Kidney tubule cell (primary cell): ENCODE data around the gene PLCL1.

ENCODE experiments used
- DNase-seq: peaks from one replicate; pipeline ENCODE4 v3.0.0-alpha.2; 2018; ENCODE audit warnings: low spot score

PLCL1 gene

DNA sequence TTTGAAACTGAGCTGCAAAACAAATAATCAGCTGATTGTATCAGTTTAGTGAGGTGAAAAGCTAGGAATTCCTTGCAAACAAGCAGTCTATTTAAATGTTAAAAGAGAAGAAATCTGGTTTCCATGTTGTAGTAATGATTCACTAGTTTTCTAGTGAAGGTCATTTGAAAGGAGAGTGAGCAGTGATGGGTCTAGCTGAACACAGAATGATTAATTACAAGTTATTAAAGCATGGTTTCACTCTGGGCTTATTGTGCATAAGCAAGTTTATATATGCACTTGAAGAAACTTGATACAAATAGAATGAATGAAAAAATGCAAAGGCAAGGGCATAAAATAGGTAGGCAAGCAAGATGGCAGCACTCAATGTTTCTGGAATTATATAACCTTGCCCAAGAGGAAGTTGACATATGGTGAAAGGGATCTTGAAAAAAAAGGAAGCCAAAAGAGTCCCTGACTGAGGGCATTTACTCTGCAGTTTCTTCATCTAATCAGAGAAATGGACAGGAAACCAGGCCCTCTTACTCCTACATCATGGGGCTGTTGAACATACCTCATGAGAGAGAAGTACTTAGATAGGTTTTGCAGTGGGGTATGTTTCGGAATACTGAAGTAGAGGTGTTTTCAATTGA is 53.2 kb downstream of the PLCL1 start:
- no peak for DNase-seq

DNA sequence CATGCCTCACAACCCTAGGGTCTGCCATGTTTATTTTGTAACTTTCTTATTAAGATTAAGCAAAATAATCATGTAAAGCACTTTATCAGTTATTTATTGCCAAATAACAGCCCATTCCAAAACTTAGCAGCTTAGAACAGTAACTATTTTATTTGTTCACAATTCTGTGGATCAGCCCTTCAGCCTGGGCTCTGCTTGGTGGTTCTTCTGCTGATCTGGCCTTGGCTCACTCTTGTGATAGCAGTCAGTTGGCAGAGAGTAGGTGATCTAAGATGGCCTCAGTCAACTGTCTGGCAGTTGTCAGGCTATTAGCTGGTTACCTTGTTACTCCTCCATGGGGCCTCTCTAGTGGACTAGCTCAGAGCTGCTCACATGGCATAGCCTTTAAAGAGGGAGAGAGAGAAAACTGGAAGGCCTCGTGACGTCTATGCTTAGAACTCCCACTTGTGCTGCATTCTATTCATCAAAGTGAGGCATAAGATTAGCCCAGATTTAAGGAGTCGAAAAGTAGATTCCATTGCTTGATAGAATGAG is 54.3 kb downstream of the PLCL1 start:
- no peak for DNase-seq

DNA sequence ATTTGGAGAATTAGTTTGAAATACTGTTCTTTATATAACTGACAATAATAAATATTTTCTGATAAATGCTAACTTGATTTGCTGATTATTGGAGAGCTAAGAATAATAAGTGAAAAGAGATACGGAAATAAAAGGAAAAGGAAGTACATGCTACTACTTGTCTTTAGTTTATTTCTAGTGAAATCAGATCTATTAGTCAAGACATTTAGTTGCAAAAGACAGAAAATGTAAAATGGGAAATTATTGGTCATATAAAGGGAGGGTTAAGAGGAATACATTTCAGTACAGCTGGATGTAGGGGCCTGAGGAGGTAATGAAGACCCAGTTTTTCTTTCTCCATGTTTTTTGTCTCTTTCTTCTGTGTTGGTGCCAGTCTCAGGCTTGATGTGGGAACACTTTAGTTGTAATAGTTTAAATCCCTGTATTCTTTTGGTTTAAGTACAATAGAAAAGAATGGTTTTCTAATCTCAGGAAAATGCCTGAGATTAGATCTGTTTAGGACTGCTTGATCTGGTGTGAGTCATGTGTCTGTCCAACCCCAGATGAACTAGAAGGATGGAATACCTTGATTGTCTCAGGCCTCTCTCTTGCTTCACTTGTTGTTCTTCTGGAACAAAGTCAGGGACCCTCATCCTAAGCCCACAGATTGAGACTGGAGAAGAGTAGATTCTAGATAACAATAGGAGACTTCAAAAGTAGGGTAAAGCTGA is 58.0 kb downstream of the PLCL1 start:
- no peak for DNase-seq

DNA sequence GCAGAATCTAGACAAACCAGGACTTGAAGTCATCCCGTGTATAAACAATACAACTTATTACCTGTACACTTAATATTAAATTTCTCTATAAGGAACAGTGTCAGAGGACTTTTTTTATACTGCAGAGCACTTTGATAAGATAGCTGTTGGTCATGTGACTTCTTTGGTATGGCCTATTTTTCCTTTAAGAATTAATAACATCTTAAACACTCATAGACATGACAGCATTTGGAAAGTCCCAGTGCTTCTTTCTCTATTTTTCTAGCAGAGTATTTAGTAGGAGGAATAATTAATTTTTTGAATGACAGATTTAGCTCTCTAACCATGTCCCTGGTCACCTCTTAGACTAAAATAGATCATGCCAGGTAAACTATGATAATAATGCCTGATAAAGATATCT is 59.4 kb downstream of the PLCL1 start:
- no peak for DNase-seq

DNA sequence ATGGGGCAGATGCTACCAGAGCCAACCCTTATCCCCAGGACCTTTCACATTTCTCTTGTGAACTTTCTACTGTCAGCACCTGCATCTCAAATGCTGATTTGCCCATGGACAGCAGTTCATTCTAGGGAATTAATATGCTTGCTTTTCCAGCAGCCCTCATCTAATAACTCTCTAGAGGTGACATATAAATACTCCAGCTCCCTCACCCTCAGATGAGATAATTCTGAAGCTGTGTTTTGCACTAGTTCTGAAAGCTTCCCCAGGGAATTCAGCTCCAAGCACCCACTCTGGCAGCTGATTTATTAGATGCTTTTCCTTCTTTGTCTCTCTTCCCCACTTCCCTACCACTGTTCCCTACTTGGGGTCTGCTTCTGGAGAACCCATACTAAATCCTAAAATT is 62.1 kb downstream of the PLCL1 start:
- no peak for DNase-seq

DNA sequence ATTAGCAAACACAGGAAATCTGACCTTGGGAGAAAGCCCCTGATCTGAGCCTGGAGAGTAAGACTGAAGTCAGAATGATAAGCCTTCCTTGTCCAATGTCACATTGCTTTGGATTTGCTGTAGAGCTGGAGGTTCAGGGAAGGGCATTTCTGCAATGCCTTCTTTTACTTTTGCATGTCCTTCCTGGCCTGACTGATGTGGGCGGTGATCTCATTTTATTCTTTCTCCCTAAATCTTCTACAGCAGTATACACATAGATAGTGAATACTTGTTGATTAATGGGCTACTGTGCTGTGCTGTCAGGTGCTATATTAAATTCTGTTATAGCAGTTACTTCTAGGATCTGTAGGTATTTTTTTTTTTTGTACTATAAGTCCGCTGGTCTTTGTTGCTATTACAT is 62.6 kb downstream of the PLCL1 start:
- no peak for DNase-seq

DNA sequence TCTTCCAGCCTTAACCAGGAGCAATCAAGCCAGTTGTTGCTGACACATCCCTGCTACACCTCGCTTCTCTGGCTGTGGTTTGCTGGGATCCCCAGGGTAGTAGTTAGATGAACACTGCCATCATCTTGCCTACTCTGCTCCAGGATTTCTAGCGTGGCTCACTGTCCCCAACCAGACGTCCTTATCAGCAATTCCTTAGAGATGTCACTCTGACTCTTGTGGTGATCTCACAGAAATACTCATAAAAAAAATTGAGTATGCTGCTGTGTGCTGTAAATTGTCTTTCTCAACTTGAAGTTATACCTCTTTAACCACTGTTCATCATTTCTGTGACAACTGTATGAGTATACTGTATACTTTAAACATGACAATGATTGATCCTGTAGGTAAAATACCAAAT is 63.2 kb downstream of the PLCL1 start:
- no peak for DNase-seq

DNA sequence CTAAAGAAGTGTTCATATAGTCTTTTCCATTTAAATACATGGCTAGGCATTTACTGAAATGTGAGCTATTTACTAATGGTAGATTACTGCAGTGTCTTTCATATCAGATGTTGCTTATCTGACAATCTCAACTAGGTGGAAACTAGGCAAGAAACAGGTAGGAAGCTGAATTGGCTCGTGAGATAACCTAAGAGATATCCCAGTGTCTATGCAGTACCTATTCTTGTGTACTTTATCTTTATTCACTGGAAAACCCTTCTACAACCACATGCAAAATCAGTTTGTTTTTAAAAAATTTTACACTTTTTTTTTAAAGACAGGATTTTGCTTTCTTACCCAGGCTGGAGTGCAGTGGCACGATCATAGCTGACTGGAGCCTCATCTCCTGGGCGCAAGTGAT is 63.8 kb downstream of the PLCL1 start:
- no peak for DNase-seq

DNA sequence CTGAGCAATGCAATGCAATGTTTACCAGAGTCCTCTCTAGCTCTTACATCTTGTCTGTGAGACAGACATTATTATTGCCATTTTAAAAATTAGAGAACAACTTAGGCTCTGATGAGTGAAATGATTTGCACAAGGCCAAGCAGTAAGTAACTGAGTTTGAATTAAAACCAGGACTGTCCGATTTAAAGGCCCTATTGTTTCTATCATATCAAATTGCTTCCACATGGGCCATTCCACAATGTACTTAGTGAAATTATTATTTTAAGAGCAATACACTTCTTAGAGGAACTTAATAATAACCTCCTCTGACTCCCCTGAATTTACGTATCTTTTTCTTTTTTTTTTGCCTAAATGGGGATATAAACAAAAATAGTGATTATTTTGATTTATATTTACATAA is 64.6 kb downstream of the PLCL1 start:
- no peak for DNase-seq

DNA sequence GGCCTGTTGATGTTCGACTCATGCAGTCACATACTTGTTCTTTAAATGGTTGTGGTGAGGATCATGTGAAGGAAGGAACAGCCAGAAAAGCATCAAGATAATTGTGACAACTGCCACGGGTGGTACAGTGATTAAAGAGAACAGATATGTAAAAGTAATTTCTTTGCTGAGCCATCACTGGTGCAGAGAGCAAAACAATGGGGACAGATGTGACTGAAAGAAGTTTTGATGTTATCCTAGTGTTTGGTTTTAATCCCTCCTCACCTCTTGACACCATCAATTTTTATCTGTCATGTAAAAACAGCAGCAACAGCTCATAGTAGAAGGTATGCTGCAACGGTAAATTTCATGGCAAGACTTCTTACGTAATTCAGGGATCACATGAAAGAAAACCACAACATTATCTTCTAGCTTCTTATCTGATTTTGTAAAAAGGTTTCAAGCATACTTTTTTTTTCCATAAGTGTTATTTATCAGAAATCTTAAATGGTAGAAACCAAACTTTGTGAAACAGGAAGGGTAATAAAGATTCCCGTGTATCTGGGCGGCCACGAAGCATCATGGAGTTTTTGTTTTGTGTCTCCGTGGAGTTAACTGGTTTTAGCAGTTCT is 65.2 kb downstream of the PLCL1 start:
- DNase-seq = no peak

DNA sequence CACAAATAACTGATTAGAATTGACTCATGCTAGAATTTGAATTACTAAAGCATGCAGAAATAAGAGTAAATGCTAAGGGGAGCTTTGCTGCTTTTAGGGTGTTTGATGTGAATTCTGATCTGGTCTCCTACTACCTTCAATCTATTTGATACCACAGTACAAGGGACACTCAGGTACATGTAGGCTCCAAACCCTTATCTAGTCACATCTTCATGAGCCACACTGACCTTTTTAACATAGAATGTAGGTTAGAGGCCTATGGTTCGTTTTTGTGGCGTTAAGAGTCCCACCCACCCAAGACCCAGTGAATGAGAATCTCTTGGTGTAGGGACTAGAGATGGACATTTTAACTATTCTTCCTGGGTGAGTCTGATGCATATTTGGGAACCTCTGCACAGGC is 65.7 kb downstream of the PLCL1 start:
- DNase-seq = no peak

DNA sequence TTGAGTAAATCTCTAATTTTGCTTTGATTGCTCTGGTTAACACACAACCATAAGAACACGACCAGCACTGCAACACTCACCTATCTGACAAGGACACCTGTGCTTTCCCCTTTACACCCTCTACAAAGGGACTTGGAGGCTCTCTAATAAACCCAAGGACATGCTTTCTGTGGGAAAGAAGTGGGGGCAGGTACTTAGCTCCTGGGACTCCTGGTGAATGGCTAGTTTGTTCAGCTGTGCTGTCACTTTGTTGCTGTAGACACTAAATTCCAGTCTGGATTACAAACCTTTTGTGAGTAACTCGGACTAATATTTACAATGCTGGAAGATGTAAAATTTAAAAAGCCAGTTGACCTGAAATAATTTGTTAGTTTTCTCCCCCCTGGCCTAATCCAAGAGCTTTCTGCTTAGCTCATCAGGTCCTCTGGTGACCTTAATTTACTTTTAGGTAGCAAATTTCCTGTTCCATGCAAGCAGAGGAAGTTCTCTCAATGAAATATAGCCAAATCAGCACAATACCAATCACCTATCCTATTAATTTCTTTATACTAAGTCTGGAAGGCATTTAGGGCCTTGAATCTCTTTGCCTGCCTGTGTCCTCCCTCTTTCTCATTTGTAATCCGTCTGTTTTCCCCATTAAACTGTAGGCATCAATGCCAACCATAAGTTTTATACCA is 67.5 kb downstream of the PLCL1 start:
- no peak for DNase-seq

DNA sequence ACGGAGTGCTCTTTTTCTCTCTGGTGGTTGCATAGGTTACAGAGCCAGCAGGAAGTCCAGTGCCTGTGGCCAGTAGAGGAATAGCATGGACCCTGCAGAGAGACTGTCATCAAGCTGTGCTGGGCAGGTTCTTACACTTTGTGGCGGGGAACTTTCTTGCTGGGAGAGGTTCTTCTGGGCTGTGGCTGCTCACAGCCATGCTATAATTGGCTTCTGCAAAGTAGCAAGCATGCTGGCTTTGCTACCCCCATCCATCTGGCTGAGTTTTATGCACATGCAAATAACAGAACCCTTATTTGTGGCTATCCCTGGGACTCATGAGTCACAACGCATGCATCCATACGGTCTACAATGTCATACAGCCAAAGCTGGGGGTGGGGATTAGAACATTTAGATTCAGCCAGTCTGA is 68.9 kb downstream of the PLCL1 start:
- DNase-seq = peak; percentile 17

DNA sequence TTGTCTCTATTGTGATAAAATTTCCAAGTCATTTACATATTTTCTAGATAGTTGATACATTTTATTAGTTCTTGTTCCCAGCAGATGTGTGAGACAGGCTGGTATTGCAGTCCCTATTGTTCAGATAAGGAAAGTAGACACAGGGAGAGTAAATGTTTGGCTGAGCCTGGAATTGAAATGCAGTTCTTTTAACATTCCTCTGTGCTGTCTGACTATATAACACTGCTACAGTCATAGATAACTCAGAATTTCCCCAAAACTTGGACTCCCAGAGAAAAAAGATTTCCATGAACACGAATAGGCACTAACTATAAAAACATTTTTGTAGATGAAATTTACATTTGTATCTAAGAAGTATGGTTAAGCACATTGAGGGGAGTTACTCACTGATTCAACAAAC is 71.4 kb downstream of the PLCL1 start:
- DNase-seq = no peak

DNA sequence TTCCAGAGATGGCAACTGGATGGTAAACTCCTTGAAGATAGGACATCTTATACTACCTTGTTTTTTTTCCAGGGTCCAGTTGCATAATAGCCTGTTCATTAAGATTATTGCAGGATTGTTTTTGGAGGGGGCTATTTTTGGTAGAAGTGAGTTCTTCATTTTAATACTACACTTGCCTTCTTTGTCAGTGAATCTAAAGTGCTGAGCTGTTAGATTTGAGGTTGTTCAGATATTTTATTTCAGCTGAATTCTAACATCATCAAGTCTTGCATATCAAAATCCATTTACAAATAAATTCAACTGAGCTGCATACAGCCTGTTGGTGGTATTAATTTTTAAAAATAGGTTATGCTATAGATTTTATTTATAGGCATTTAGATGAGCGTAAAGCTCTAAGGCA is 72.1 kb downstream of the PLCL1 start:
- no peak for DNase-seq

DNA sequence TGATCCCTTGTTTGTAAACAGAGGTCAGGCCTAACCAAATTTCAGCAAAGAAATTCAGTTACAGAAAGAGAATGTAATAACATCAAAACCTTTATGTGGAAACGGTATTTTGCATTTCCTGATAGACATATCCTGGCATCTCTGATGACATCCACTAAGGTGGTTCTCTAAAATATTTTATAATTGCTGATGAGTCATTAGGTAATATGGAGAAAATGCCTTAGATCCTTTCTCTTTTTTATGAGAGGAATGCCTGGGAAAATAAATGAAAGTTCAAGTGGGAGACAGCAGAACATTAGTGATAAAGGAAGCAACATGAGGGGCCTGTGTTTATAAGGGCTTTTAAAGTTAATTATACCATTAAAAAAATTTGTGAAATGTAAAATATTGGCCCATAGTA is 72.6 kb downstream of the PLCL1 start:
- DNase-seq = no peak

DNA sequence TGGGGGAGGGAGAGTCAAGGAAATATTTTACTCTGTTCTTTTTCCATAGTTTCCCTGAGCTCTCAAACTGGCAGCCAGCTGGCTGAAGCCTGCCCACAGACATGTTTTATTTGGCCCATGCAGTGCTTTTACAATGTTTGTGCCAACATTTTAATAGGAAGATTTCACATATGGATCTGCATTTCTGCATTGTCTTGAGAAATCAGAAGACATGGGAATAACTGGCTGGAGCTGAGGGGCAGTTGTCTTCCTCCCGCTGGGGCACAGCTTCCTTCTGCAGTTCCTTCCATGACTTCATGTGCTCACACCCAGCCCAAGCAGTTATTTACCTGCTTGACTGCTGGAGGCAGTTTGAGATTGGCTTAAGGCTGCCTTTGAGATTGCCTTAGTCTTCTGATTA is 74.4 kb downstream of the PLCL1 start:
- no peak for DNase-seq

DNA sequence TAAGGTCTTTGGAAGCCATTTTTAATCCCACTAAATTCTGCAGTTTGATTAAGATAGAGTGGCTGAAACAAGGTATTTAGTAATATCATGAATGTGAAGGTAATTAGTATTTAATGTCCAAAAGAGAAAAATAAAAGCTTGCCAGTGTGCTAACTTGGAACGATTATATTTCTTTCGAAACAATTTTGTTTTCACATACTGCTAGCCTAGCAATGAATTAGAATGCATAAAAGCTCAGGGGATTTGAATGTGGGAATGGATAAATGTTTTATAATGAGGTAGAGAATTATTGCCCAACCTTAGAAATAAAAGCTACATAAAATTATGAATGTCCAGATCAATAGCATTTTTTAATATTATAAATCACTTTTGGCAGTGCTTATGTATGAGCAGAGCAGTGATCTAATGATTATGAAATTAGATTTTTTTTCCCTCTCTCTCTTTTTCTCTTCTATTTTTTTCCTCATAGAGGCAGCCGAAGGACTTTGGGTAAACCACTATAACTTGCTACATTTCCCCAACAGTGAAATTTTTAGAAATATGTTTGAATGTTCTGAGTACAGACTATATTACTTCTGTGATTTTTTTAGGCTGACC is 75.5 kb downstream of the PLCL1 start:
- no peak for DNase-seq

DNA sequence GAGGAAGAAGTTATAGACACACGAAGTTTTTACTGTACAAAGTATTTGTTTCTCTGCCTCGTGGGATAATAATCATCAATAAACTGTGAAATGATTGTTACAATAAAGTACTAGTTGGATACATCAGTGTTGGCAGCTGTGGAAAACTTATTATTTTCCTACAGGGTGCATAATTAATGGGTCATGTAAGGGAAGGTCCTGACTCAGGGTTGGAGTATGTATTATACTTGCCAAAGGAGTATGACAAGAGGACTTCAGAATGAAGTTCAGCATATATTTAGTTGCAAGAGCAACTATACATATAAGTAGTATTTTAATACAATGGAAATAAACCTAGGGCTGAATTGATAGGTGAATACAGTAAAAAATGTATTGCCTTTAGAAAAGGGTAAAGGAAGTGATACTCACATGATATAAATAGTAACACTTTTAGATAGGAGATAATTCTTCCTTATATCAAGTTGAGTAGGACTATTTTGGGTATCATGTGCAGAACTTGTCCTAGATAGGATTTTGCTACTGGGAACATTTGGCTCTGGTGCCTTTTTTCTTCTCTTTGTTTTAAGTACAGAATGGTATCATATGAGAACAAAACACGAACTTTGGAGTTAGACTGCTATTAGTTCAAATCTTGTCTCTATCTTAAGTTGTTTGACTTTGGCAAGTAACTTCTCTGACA is 79.1 kb downstream of the PLCL1 start:
- DNase-seq = peak; percentile 47

DNA sequence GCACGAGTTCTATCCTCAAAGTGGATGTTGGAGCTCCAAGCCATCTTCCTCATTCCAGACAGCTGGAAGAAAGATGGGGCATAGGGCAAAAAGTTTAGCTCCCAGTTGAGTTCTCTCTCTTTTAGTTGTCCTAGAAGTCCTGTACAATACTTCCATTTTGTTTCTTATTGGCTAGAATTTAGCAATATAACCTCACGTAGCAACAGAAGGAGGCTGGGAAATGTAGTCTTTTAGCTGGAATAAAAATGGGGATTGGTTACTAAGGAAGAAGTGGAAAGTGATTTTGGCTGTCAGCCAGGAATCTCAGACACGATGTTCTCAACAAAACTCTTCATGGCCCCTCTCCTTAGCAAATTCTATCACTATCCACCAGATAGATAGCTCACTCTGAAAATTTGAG is 79.9 kb downstream of the PLCL1 start:
- DNase-seq = no peak

DNA sequence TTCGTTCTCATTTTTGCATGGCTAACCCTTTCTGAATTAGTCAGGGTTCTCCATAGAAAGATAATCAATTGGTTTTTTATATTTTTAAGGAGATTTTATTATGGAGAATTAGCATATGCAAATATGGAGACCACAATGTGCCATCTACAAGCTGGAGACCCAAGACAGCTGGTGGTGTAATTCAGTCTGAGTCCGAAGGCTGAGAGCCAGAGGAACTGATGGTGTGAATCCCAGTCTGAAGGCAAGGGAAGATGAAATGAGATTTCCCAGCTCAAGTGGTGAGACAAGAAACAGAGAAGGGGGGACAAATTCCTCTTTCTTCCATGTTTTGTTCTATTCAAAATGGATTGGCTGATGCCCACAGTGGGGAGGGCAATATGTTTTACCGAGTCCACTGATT is 80.7 kb downstream of the PLCL1 start:
- no peak for DNase-seq

DNA sequence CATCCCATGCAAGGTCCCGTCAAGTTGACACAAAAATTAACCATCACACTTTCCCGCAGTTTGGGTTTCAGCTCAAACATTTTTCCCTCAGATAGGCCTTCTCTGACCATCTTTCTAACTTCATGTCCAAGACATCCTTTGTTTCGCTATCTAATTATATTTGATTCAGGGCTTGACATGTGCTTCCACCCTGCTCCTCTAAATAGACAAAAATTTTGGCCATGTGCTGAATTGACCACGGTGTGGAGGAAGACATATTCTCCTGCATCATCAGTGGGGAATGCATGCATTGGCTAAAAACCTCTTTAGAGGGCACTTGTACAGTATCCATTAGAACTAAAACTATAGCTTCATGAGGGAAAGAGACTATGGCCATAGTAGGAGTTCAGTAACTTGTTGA is 81.2 kb downstream of the PLCL1 start:
- no peak for DNase-seq
